SK-N-MC (cell line): ENCODE results near the gene MRPL21.

ENCODE experiments used
- DNase-seq: peaks from one replicate; pipeline ENCODE4 v3.0.0-alpha.2; 2011; ENCODE audit warnings: low read depth, low spot score
- H3K27ac ChIP-seq: fragments of 200-600 bp; sonication (generic); 2 replicates; pipeline ENCODE4 v1.5.1; 2016; ENCODE audit warnings: mixed run types
- H3K36me3 ChIP-seq: fragments of 200-600 bp; sonication (generic); 2 replicates; pipeline ENCODE4 v1.6.1; 2017; ENCODE audit warnings: antibody characterized with exemption, low read length, mixed read lengths; ENCODE audit not compliant: insufficient read depth
- H3K4me3 ChIP-seq: fragments of 200-600 bp; sonication (generic); 2 replicates; pipeline ENCODE4 v1.5.1; 2016
- H3K9ac ChIP-seq: fragments of 200-600 bp; sonication (generic); 2 replicates; pipeline ENCODE4 v1.8.0; 2017; ENCODE audit warnings: mixed run types, mixed read lengths; ENCODE audit not compliant: insufficient read length
- H3K9me3 ChIP-seq: fragments of 200-600 bp; sonication (generic); 2 replicates; pipeline ENCODE4 v1.6.1; 2017; ENCODE audit warnings: low read depth, mild to moderate bottlenecking, antibody characterized with exemption, low read length, moderate library complexity, mixed read lengths
- EZH2 ChIP-seq: fragments of 200-600 bp; sonication (generic); IDR thresholded peaks from one replicate; pipeline ENCODE4 v1.6.1; 2017; ENCODE audit warnings: antibody characterized with exemption
- FOXP2 ChIP-seq: optimal IDR thresholded peaks from 2 replicates; pipeline ENCODE3; 2011; ENCODE audit warnings: mild to moderate bottlenecking, moderate library complexity; ENCODE audit not compliant: insufficient read depth; ENCODE audit errors: extremely low read length, control extremely low read depth
- POLR2AphosphoS5 ChIP-seq: IDR thresholded peaks from 2 replicates; pipeline ENCODE4 v1.6.1; 2012; ENCODE audit warnings: mild to moderate bottlenecking, low read depth, low read length, borderline replicate concordance

Gene MRPL21

DNA sequence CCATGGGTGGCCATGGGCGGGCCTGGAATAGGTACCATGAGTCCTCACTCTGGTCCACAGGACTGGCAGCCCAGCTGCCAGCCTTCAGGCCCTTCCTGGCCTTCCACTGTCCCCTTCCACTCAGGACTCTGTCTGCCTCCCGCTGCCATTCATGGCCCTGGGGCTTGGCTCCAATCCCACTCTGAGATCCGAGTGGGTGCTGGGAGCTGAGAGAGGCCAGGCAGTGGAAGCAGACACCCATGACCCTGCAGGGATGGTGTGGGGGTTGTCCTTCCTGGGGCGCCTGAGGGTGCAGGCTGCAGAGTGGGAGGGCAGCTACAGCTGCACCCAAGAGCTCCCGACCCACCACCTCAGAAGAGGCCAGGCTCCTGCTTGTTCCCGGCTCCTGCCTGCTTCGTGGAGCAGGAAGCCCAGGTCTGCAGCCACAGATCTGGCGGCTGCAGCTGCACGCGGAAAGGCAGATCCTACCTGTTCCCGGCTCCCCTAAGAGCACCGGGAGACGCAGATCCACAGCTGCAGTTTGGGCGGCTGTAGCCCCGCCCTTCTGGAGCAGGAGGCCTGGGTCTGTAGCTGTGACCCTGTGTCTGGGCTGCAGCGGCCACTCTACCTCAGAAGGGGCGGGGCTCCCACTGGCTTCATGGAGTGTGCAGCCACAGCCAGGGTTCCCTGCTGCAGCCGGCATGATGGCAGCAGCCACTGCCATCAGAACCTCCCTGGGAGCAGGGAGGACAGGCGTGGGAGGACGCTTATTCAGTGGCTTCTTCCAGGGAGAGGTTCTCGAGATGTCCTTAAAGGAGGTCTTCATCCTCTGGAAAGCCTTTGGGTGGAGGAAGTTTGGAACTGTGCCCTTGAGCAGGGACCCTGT, 27.6 kb upstream of the MRPL21 start:
- Histone ChIP-seq H3K9ac (no peak overlapping the region), H3K36me3 (peaks cover 48% of the 10 kb centered on the region), H3K27ac (no peak overlapping the region), H3K9me3 (no peaks in the 10 kb centered on the region), H3K4me3 (no peak overlapping the region)
- DNase-seq, result no peak
- TF ChIP-seq FOXP2 (no peak), POLR2AphosphoS5 (no peak)

DNA sequence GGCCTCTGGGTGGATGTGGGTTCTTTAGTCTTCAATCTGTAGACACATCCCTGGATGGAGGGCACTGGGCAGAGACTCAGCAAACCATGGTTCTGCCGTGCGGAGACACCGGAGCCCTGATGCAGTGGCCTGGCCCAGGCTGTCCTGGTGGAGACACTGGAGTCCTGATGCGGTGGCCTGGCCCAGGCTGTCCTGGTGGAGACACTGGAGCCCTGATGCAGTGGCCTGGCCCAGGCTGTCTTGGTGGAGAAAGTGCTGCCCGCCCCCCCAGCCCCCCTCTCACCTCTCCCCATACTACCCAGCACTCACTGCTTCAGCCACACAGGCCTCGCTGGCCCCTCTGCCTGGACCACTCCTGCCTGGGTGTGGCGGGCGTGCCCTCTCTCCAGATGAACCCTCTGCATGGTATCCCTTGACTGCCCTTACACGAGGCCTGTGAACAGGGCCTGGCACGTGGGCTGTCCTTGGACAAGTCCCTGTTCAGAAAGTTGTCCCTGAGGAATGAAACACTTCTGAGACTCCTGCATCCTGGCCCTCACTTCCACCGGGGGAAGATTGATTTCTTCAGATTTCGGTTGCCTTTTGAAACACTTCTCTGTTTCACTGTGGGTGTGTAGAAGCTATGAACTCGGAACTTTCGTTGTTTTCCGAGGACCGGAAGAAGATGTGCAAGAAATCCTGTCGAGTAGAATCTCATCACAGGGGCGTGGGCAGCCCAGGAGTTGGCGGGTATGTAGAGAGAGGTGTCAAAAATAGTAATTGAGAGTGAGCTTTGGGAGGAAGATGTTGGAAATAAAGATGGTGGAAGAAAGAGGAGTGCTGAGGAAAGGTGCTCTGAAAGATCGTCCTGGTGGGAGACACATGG, 26.3 kb upstream of the MRPL21 start:
- Histone ChIP-seq H3K4me3 (no peak overlapping the region), H3K36me3 (peaks cover 55% of the 10 kb centered on the region), H3K9me3 (peaks cover 10% of the 10 kb centered on the region), H3K9ac (no peak overlapping the region), H3K27ac (no peak overlapping the region)
- TF ChIP-seq FOXP2 (no peak), EZH2 (no peak), POLR2AphosphoS5 (no peak)
- DNase-seq, result no peak

DNA sequence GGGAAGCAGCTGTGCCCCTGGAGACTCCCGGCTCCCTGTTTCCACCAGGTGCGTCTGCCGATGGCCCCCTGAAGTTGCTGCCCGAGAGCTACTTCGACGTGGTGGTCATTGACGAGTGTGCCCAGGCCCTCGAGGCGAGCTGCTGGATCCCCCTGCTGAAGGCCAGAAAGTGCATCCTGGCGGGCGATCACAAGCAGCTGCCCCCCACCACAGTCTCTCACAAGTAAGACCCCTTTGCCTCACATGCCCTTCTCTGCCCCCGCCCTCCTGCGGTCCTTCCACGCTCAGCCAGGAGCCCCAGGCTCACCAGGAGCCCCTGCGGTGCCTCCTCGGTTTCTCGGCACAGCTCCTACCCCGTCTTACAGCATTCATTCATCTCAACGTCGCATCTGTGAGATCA, 25.5 kb upstream of the MRPL21 start:
- TF ChIP-seq FOXP2 (no peak), POLR2AphosphoS5 (no peak), EZH2 (no peak)
- DNase-seq, result no peak
- H3K36me3 ChIP-seq, result peaks cover 62% of the 10 kb centered on the region
- no peak overlapping the region for H3K4me3 ChIP-seq
- no peak overlapping the region for H3K27ac ChIP-seq
- peaks cover 15% of the 10 kb centered on the region for H3K9me3 ChIP-seq
- no peak overlapping the region for H3K9ac ChIP-seq

DNA sequence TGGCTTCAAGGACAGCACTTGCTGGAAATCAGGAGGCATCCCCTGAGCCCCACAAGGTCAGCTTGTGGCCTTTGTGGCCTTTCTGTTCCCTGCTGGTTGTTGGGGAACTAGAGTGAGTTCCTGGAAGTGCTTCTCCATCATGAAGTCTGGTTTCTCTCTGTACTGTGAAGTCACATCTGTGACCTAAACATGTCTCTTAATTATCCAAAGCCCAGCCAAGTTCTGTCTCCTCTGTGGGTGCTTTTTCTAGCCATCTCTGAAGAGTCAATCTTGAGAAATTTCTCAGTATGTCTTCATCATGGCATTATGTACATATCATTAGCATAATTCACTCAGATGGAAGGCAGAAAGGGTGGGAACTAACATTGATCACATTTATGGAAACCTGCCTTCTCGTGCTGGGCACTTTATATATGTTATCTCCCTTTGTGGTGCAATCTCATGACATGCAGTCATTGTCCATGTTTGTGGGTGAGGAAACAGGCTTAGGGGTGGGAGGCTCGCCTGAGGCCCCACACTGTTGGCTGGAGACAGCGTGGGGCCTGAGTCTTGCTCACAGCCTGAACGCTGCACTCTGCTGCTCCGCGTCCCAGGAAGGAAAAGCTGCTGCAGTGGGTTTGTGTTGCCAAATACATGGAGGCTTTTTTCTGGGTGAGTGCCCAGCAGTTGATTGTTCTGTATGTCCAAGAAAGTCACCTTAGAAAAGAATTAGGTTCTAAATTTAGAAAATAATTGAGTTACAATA, 24.7 kb upstream of the MRPL21 start:
- DNase-seq, result no peak
- TF ChIP-seq POLR2AphosphoS5 (no peak), EZH2 (no peak), FOXP2 (no peak)
- Histone ChIP-seq H3K27ac (no peak overlapping the region), H3K9me3 (peaks cover 15% of the 10 kb centered on the region), H3K36me3 (peaks cover 71% of the 10 kb centered on the region), H3K9ac (no peak overlapping the region), H3K4me3 (no peak overlapping the region)

DNA sequence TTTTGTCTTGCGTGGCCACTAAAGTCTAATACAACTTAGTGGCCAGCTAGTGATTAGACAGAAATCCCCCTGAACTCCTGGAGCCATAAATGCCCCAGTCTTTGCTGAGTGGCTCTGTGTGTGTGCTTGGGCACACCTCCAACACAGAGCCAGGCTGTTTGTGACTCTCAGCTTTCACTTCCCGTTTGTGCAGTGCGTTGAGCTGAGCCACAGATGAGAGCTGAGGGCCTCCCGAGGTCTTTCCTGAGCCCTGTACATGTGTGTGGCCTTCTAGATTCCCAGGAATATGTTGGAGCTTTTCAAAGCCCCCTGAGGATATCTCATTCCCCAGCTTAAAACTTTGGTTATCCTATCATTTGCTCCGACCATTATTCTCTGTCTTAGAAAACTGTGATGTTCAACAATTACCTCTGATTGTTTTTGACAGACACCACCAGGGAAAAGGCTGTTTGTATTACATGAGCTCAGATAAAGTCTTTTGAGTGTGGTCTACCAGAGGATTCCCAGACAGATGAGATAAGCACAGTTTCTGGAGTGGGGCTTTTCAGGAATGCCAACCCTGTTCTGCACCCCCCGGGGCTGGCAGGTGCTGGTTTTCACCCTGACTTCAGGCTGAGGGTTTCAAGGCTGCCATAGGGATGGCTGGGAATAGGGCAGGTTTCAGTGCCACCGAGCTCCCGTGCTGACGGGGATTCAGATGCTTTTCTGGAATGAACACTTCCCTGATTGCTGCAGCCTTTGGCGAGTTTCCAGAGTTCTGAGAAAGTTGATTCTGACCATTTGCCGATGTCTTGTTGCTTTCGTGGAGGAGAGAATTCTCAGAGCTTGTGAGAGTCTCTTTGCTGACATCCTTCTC, 23.9 kb upstream of the MRPL21 start:
- H3K27ac ChIP-seq, result no peak overlapping the region
- H3K9ac ChIP-seq, result no peak overlapping the region
- H3K4me3 ChIP-seq, result no peak overlapping the region
- TF ChIP-seq POLR2AphosphoS5 (no peak), EZH2 (no peak), FOXP2 (no peak)
- no peak for DNase-seq
- H3K36me3 ChIP-seq, result peaks cover 74% of the 10 kb centered on the region
- peaks cover 15% of the 10 kb centered on the region for H3K9me3 ChIP-seq

DNA sequence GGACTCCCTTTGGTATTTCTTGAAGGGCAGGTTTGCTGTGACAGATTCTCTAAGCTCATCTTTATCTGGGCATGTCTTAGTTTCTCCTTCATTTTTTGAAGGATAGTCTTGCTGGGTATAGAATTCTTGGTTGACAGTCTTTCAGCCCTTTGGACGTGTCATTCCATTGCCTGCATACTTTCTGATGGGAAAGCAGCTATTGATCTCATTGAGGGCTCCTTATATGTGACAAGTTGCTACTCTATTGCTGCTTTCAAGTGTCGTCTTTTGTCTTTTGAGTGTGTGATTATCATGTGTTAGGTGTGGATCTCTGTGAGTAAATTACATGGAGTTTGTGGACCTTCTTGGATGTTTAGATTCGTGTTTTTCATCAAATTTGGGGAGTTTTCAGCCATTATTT, 22.0 kb upstream of the MRPL21 start:
- Histone ChIP-seq H3K36me3 (peaks cover 90% of the 10 kb centered on the region), H3K27ac (no peak overlapping the region), H3K9ac (no peak overlapping the region), H3K9me3 (peaks cover 15% of the 10 kb centered on the region), H3K4me3 (no peak overlapping the region)
- TF ChIP-seq EZH2, result no peak
- no peak for TF ChIP-seq POLR2AphosphoS5
- TF ChIP-seq FOXP2, result no peak
- no peak for DNase-seq

DNA sequence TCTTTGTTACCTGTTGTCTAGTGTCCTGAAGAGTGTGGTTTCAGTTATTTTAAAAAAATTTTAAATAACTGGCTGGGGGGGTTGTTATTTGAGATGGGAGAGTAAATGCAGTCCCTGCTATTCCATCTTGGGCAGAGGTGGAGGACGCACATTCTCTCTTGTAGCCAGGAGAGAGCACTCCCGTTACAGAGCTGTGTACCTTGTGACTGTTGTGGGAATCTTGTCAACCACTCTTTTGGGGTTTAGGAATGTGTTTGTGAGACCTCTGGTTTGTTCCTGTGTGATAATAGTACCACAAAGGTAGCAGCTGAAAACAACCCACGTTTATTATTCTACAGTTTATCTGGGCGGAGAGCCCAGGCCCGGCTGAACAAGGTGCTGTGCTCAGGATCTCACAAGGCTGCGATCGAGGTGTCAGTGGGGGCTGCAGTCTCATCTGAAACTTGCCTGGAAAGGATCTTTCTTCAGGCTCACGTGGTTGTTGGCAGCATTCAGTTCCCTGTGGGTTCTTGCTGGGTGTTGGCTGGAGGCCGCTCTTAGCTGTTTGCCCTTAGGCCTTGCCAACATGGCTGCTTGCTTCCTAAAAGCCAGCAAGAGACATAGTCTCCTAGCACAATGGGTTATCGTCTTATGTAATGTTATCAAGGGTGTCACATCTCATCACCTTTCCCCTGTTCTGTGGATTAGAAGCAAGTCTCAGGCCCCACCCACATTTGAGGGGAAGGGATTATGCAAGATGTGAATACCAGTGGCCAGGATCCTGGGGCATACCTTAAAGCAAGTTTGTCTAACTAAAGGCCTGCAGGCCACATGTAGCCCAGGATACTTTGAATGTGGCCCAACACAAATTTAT, 20.7 kb upstream of the MRPL21 start:
- no peak overlapping the region for H3K27ac ChIP-seq
- H3K9me3 ChIP-seq, result peaks cover 15% of the 10 kb centered on the region
- no peak overlapping the region for H3K9ac ChIP-seq
- no peak for DNase-seq
- no peak for TF ChIP-seq POLR2AphosphoS5
- TF ChIP-seq FOXP2, result no peak
- TF ChIP-seq EZH2, result no peak
- peaks cover 91% of the 10 kb centered on the region for H3K36me3 ChIP-seq
- no peak overlapping the region for H3K4me3 ChIP-seq
